ENCODE data around the gene JARID2.
"Not testable (repeated sequence)": the region's sequence is repeated elsewhere in the genome, so short reads cannot be mapped to it uniquely, and the experiment has no call there.

Gene JARID2

GRCh38 chr6:15530411-15530810 lies 284.5 kb downstream of the JARID2 start:
- DNase-seq = no peak

- no peak for DNase-seq
Measured at GRCh38 chr6:15531973-15532372, 286.1 kb downstream of the JARID2 start.

GRCh38 chr6:15533379-15534026 lies 287.6 kb downstream of the JARID2 start:
- DNase-seq = no peak

GRCh38 chr6:15534974-15535373 lies 289.1 kb downstream of the JARID2 start:
- DNase-seq = no peak

DNA sequence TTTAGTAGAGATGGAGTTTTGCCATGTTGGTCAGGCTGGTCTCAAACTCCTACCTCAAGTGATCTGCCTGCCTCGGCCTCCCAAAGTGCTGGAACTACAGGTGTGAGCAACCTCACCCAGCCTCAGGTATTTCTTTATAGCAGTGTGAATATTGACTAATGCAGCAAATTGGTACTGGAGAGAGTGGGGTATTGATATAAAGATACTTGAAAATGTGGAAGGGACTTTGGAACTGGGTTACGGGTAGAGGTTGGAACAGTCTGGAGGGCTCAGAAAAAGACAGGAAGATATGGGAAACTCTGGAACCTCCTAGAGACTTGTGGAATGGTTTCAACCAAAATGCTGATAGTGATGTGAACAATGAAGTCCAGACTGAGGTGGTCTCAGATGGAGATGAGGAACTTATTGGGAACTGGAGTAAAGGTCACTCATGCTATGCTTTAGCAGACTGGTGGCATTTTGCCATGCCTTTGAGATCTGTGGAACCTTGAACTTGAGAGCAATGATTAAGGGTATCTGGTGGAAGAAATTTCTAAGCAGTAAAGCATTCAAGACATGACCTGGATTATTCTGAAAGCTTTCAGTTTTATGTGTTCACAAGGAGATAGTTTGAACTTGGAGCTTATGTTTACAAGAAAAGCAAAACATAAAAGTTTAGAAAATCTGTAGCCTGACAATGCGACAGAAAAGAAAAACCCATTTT lies 289.8 kb downstream of the JARID2 start:
- no peak for DNase-seq

GRCh38 chr6:15536198-15536955 lies 290.5 kb downstream of the JARID2 start:
- no peak for DNase-seq

DNA sequence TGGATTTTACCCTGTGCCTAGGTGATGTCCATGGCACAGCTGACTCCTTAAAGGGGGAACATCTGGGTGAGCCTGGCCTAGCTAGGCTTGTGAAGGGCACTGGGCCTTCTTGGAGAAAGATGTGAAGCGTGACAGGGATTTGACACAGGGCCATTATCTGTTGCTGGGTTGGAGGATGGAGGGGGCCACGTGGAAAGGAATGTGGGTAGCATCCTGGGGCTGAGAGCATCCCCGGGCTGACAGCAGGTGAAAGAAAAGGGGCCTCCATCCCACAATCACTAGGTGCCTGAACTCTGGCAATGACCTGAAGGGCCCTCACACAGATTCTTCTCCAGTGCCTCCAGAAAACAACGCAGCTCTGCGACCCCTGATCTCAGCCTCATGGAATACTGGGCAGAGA lies 292.2 kb downstream of the JARID2 start:
- no peak for DNase-seq

GRCh38 chr6:15538766-15539495 lies 293.1 kb downstream of the JARID2 start:
- no peak for DNase-seq

GRCh38 chr6:15539722-15540270 lies 293.9 kb downstream of the JARID2 start:
- DNase-seq = no peak

DNA sequence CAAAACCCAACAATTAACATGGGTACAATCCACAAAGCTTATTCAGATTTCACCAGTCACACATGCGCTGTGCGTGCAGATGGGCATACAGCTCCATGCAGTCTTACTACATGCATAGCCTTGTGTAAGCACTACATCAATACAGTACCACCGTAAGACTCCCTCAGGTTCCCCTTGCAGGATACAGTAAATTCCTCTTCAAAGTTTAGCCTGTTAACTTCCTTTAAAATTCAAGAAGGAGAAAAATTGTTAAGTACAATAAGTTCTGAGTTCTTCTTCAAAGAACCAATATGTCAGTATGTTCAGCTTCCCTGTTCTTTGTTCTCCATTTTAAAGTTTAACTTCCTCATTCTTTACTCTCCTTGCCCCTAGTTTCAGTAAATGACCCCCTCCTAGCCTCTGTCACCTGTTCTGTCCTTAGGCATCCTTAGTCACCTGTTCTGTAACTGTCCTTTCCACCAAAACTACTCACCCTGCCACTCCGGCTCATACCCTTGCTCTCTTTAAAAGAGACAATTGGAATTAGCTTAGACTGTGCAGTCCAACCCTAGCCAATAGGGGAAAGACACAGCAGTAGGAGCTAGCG lies 297.6 kb downstream of the JARID2 start:
- not testable (repeated sequence) for DNase-seq

DNA sequence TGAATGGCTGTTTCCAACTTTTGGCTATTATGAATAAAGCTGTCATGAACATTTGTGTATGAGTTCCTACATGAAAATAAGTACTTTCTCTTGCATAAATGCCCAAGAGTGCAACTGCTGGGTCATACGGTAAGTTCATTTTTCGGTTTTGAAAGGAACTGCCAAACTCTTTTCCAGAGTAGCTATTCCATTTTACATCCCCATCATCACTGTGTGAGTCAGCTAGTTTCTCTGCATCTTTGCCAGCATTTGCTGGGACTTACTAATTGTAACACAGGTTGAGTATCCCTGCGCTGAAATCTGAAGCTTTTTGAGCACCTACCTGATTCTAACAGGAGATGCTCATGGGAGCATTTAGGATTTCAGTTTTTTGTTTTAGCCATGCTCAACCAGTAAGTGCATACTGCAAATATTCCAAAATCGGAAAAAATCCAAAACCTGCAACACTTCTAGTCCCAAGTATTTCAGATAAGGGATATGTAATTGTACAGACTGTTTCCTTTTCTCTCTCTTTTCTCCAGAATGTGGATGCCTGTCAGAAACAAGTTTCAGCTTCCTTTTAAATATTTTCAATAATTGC lies 298.5 kb downstream of the JARID2 start:
- DNase-seq = peak; percentile 37

GRCh38 chr6:15546591-15546990 lies 300.7 kb downstream of the JARID2 start:
- DNase-seq = no peak

DNA sequence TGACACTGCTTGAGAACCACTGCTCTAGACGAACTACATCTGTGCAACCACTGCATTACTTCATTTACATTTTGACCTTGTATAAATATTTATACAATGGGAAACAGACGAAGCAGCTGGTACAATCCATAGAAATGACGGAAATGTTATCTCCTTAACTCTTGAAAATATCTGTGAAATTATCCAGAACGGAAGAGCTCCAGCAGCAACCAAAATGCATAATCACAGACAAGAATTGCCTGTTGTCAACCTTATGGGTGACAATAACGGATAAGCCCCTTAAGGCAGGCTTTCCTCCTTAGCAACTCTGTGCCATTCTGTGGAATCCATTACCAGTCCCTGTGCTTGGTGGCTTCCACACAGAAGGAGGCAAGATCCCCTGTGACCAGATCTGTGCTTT lies 301.5 kb downstream of the JARID2 start:
- DNase-seq = no peak

DNA sequence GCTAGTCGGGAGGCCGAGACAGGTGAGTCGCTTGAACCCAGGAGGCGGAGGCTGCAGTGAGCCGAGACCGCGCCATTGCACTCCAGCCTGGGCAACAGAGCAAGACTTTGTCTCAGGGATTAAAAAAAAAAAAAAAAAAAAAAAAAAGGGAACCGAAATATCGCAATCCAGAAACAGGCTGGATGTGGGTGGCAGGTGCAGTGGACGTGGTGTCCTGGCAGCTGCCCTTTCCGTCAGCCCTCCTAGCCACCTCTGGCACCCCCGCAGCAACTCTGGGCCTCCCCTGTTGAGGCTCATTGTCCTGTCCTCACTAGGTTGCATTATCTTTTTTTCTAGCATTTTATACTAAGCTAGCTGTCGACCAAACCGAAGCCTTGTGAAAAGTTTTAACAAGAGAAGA lies 303.5 kb downstream of the JARID2 start:
- DNase-seq = no peak

GRCh38 chr6:15550546-15551123 lies 304.8 kb downstream of the JARID2 start:
- no peak for DNase-seq

DNA sequence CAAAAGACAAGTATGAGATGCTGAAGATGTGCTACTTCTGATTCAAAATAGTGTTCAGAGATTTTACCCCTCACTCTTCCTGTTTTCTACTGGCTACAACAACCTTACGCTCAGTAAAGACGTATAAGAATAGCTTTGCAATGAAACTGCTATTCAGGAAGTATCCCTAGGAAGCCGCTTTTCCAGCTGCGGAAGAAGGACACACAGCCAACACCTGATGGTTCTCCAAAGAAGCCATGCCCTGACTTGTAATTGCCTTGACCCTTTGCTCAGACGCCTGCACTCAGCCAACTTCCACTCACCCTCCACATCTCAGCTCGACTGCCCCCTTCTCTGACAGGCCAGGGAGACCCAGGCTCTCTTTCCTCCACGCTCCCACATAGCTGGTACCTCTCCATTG lies 305.4 kb downstream of the JARID2 start:
- DNase-seq = no peak

DNA sequence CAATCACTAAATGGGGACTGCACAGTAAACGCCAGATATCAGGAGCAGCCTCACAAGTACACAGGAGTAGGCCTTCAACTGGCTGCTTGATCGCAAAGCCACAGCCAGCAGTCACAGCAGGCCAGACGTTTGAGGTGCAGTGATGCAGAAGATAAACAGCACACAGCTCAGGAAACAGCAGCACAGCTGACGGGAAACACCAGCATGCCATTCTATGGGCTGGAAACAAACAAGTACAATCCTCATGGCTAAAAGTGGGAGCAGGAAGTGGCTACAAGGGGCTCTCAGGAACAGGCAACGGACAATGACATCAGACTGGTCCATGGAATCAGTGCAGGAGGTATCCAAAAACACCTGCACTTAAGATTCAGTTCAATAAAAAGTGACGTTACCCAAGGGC lies 305.9 kb downstream of the JARID2 start:
- no peak for DNase-seq

GRCh38 chr6:15553031-15553430 lies 307.2 kb downstream of the JARID2 start:
- no peak for DNase-seq

- no peak for DNase-seq
Measured at GRCh38 chr6:15553736-15554294, 307.9 kb downstream of the JARID2 start.

GRCh38 chr6:15554728-15555100 lies 308.8 kb downstream of the JARID2 start:
- DNase-seq = no peak

Data from fibroblast of upper back skin (primary cell).